Gastrocnemius medialis (tissue), 4 donors: ENCODE data around the gene CHST5. TPM values are rescaled to one million over a fixed set of nuclear protein-coding genes. Genes with fewer than 3 reads are reported as not detected.

Source experiments
- ATAC-seq, 2 donors: fragments of 150-250 bp; one replicate each; pipeline ENCODE4 v1.9.1; 2016
- DNase-seq, 2 donors: peaks; one replicate each; pipeline ENCODE4 v3.0.0-alpha.2; 2019
- H3K27ac ChIP-seq, 4 donors: fragments of 200-600 bp; sonication (generic); 1 replicate in 1 of 4; 2 replicates in 3 of 4; pipeline ENCODE4 v1.5.1; 2016 to 2018; ENCODE audit warnings: mild to moderate bottlenecking in 2 of 4, moderate library complexity in 1 of 4
- H3K27me3 ChIP-seq, 3 donors: fragments of 200-600 bp; sonication (generic) in 2 of 3; 1 replicate in 1 of 3; 2 replicates in 2 of 3; pipeline versions ENCODE4 v1.5.1 to v1.6.0; 2016 to 2019; ENCODE audit warnings: mild to moderate bottlenecking in 1 of 3, moderate library complexity in 1 of 3
- H3K36me3 ChIP-seq, 2 donors: fragments of 200-600 bp; sonication (generic) in 1 of 2; one replicate each; pipeline ENCODE4 v1.5.1; 2017 to 2018
- H3K4me1 ChIP-seq, 2 donors: fragments of 200-600 bp; sonication (generic) in 1 of 2; one replicate each; pipeline ENCODE4 v1.5.1; 2016 to 2017; ENCODE audit warnings: mild to moderate bottlenecking in 2 of 2
- H3K4me3 ChIP-seq, 4 donors: fragments of 200-600 bp; sonication (generic) in 3 of 4; 1 replicate in 1 of 4; 2 replicates in 3 of 4; pipeline ENCODE4 v1.5.1; 2016 to 2019; ENCODE audit warnings: mild to moderate bottlenecking in 2 of 4
- H3K9me3 ChIP-seq, 3 donors: fragments of 200-600 bp; sonication (generic) in 2 of 3; 1 replicate in 1 of 3; 2 replicates in 2 of 3; pipeline ENCODE4 v1.5.1; 2016 to 2019
- POLR2A ChIP-seq, 2 donors: fragments of 450-650 bp; IDR thresholded peaks; one replicate each; pipeline ENCODE4 v1.6.1; 2017; ENCODE audit warnings: antibody characterized with exemption in 2 of 2, mild to moderate bottlenecking in 2 of 2, moderate library complexity in 2 of 2
- in situ Hi-C, 4 donors: fragments of 200-750 bp; cut with MboI; loops; one replicate each; pipeline versions ENCODE4 v1.15.0 to v1.8.0; 2017; ENCODE audit warnings: low sequenced_read_pairs in 4 of 4
- intact Hi-C: fragments of 100-400 bp; cut with DNase I; formaldehyde crosslinking; loops from one replicate; pipeline ENCODE4 v1.15.1; 2023; ENCODE audit warnings: low total_unique reads
- total RNA-seq, 4 donors: library from RNA; depleted of rRNA; stranded (reverse); fragments of >200 nt; gene quantifications; one replicate each; pipeline versions ENCODE4 v1.1.0 to v1.2.3, GENCODE V29; 2016
- TF ChIP-seq, protein P1 (sequence below), 5 experiments: fragments of 450-650 bp in 3 of 5; fragments of 200-600 bp in 2 of 5; sonication (generic) in 2 of 5; IDR thresholded peaks in 4 of 5; conservative IDR thresholded peaks in 1 of 5; 1 replicate in 4 of 5; 2 replicates in 1 of 5; pipeline ENCODE4 v1.5.1; 2016 to 2019; ENCODE audit warnings: antibody characterized with exemption in 5 of 5, mild to moderate bottlenecking in 3 of 5, moderate library complexity in 3 of 5

The CHST5 gene
- total RNA-seq, 4 donors from 2014 or later: 0.12 TPM; not detected in 3

DNA sequence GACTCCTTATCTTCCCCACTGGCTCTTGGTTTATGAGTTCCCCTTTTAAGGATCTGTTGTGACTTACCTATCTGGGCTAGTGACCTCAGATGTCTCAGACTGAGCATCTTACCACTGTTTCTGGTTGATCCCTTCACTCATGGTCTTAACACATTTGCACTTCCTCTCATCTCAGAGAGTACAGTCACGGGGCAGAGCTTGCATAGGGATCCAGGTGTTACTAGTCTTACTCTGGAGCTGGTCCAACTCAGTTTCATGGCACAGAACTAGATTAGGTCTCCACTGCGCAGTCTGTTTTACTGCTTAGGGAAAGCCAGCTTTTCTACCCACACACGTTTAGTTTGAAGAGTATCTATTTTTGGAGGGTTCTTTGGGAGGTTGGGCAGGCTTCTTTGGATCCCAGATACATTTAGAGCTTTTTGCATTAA lies 40.5 kb upstream of the CHST5 start:
- peaks cover 0 to 3% of the 10 kb centered on the region in 2 donors for H3K4me1 ChIP-seq
- no peaks in the 10 kb centered on the region for H3K9me3 ChIP-seq
- ATAC-seq: no peak
- in situ Hi-C loops (no loop called here), intact Hi-C loops (no loop called here)
- H3K4me3 ChIP-seq: no peak overlapping the region
- peaks cover 0 to 79% of the 10 kb centered on the region in 2 donors for H3K36me3 ChIP-seq
- TF ChIP-seq POLR2A (IDR thresholded peaks at IDR 0.05): no peak
- TF ChIP-seq, protein P1, sequence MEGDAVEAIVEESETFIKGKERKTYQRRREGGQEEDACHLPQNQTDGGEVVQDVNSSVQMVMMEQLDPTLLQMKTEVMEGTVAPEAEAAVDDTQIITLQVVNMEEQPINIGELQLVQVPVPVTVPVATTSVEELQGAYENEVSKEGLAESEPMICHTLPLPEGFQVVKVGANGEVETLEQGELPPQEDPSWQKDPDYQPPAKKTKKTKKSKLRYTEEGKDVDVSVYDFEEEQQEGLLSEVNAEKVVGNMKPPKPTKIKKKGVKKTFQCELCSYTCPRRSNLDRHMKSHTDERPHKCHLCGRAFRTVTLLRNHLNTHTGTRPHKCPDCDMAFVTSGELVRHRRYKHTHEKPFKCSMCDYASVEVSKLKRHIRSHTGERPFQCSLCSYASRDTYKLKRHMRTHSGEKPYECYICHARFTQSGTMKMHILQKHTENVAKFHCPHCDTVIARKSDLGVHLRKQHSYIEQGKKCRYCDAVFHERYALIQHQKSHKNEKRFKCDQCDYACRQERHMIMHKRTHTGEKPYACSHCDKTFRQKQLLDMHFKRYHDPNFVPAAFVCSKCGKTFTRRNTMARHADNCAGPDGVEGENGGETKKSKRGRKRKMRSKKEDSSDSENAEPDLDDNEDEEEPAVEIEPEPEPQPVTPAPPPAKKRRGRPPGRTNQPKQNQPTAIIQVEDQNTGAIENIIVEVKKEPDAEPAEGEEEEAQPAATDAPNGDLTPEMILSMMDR (IDR thresholded peaks at IDR 0.05 in 4 of 5, conservative IDR thresholded peaks at IDR 0.05 in 1 of 5): no peak
- DNase-seq: no peak
- no peaks in the 10 kb centered on the region for H3K27me3 ChIP-seq
- H3K27ac ChIP-seq: no peak overlapping the region

DNA sequence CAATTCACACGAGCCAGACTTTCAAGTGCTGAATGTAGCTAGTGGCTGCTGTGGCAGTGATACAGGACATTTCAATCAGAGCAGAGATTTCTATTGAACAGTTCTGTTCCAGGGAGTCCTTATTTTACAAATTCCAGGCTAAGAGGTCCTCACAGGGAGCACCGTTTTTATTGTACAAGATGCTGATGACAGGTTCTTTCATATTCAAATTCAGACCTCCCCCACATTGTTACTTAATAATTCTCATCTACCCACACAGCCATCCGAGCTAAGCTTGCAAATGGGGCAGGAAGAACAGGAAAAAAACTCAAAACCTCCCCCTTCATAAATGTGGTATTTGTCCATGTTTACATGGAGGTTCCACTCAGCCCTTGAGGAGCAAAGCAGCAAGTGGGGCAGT lies 40.0 kb upstream of the CHST5 start:
- intact Hi-C loops: no loop called here
- ATAC-seq (no peak), DNase-seq (no peak)
- Histone ChIP-seq H3K4me1 (peaks cover 0 to 7% of the 10 kb centered on the region in 2 donors), H3K4me3 (no peak overlapping the region), H3K36me3 (peaks cover 0 to 84% of the 10 kb centered on the region in 2 donors), H3K27ac (no peak overlapping the region), H3K9me3 (no peaks in the 10 kb centered on the region), H3K27me3 (no peaks in the 10 kb centered on the region)
- in situ Hi-C loops: no loop called here
- TF ChIP-seq, protein P1 (IDR thresholded peaks at IDR 0.05 in 4 of 5, conservative IDR thresholded peaks at IDR 0.05 in 1 of 5): no peak
- TF ChIP-seq POLR2A (IDR thresholded peaks at IDR 0.05): no peak

DNA sequence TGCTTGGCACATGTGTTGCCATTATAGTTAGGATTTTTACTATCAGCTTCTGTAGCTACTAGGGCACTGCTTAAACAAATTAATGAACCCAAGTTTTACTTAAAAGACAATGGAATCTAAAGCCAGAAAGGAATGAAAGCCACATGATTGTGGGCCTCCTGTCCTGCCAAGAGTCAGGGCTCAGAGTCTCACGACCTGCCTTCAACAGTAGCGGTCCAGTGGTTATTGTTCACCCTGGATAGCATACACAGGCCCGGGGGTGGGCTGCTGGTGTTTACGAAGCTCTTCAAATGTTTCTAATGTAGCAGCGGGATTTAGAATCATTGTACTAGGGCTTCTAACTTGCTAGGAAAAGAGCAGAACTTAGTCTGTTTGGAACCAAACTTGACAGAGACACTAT lies 38.0 kb upstream of the CHST5 start:
- no peak overlapping the region for H3K27ac ChIP-seq
- no peak for ATAC-seq
- in situ Hi-C loops (no loop called here), intact Hi-C loops (no loop called here)
- H3K4me1 ChIP-seq: peaks cover 15 to 26% of the 10 kb centered on the region in 2 donors
- H3K9me3 ChIP-seq: no peaks in the 10 kb centered on the region
- no peak for DNase-seq
- peaks cover 0 to 82% of the 10 kb centered on the region in 2 donors for H3K36me3 ChIP-seq
- H3K27me3 ChIP-seq: no peaks in the 10 kb centered on the region
- no peak for TF ChIP-seq POLR2A (IDR thresholded peaks at IDR 0.05)
- TF ChIP-seq, protein P1 (IDR thresholded peaks at IDR 0.05 in 4 of 5, conservative IDR thresholded peaks at IDR 0.05 in 1 of 5): no peak
- H3K4me3 ChIP-seq: no peak overlapping the region

DNA sequence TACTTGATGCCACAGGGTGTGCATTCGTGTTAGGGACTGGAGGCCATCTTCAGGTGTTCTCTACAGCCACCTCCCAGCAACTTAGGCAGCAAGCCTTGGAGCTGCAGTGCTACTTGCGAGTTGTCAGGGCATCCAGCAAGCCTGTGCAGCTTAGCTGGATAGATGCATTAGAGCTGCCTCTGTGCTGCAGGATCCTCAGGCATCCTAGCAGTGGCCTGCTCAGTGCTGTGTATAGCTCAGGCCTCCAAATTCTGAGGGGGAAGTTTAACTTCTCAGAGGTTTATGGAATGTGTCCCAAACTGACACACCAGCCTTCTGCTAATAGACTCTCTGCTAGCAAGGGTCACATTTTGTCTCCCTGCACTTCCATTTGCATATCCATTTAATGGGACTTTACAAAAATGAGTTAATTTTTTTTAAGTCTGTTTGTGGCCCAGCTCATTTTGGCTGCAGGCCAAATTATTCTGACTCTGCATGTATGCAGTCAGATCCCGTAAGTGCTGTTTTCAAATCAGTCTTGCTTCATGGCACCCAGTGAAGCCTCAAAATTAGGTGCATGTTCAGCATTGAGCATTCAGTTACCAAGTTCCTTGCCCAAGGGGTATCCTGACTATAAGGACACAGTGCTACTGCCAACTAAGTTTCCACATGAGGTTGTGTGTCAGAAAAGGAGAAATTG lies 37.1 kb upstream of the CHST5 start:
- in situ Hi-C loops: no loop called here
- Histone ChIP-seq H3K36me3 (peaks cover 0 to 83% of the 10 kb centered on the region in 2 donors), H3K27ac (no peak overlapping the region), H3K4me1 (peaks cover 17 to 36% of the 10 kb centered on the region in 2 donors), H3K4me3 (no peak overlapping the region), H3K27me3 (no peaks in the 10 kb centered on the region), H3K9me3 (no peaks in the 10 kb centered on the region)
- ATAC-seq (no peak), DNase-seq (no peak)
- TF ChIP-seq, protein P1 (IDR thresholded peaks at IDR 0.05 in 4 of 5, conservative IDR thresholded peaks at IDR 0.05 in 1 of 5): no peak
- no peak for TF ChIP-seq POLR2A (IDR thresholded peaks at IDR 0.05)
- intact Hi-C loops: no loop called here
